C4-2B (cell line): Measurements from ENCODE around the gene MLLT3.

Source experiments
- ZFX ChIP-seq: fragments of 450-650 bp; IDR thresholded peaks from 2 replicates; pipeline ENCODE4 v1.6.1; 2017
- TF ChIP-seq, protein P1 (sequence below): fragments of 450-650 bp; conservative IDR thresholded peaks from 2 replicates; pipeline ENCODE4 v1.5.1; 2017; ENCODE audit warnings: mild to moderate bottlenecking

DNA sequence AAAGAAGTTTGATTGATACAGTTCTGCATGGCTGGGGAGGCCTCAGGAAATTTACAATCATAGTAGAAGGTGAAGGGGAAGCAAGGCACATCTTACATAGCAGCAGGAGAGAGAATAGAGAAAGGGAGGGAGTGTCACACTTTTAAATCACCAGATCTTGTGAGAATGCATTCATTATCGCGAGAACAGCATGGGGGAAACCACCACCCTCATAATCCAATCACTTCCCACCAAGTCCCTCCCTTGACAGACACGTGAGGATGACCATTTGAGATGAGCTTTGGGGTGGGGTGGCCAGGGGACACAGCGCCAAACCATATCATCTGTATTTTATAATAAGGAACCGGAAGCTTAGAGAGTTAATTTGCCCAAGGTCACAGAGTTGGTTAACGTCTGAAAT, 48.1 kb upstream of the MLLT3 start:
- TF ChIP-seq, protein P1, sequence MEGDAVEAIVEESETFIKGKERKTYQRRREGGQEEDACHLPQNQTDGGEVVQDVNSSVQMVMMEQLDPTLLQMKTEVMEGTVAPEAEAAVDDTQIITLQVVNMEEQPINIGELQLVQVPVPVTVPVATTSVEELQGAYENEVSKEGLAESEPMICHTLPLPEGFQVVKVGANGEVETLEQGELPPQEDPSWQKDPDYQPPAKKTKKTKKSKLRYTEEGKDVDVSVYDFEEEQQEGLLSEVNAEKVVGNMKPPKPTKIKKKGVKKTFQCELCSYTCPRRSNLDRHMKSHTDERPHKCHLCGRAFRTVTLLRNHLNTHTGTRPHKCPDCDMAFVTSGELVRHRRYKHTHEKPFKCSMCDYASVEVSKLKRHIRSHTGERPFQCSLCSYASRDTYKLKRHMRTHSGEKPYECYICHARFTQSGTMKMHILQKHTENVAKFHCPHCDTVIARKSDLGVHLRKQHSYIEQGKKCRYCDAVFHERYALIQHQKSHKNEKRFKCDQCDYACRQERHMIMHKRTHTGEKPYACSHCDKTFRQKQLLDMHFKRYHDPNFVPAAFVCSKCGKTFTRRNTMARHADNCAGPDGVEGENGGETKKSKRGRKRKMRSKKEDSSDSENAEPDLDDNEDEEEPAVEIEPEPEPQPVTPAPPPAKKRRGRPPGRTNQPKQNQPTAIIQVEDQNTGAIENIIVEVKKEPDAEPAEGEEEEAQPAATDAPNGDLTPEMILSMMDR, result no peak
- TF ChIP-seq ZFX, result no peak
